NT2/D1 (cell line): ENCODE data around the gene ADAMTS7.
"Not testable (repeated sequence)": the region's sequence is repeated elsewhere in the genome, so short reads cannot be mapped to it uniquely, and the experiment has no call there.

Experiments
- SUZ12 ChIP-seq: IDR thresholded peaks from 2 replicates; pipeline ENCODE4 v1.6.1; 2011; ENCODE audit not compliant: insufficient read length, insufficient read depth; ENCODE audit errors: extremely low read depth
- YY1 ChIP-seq: IDR thresholded peaks from 2 replicates; pipeline ENCODE4 v1.6.1; 2011; ENCODE audit not compliant: insufficient read length, insufficient read depth
- ZNF274 ChIP-seq: IDR thresholded peaks from 2 replicates; pipeline ENCODE4 v1.6.1; 2011; ENCODE audit warnings: mild to moderate bottlenecking, low read depth, low read length

DNA sequence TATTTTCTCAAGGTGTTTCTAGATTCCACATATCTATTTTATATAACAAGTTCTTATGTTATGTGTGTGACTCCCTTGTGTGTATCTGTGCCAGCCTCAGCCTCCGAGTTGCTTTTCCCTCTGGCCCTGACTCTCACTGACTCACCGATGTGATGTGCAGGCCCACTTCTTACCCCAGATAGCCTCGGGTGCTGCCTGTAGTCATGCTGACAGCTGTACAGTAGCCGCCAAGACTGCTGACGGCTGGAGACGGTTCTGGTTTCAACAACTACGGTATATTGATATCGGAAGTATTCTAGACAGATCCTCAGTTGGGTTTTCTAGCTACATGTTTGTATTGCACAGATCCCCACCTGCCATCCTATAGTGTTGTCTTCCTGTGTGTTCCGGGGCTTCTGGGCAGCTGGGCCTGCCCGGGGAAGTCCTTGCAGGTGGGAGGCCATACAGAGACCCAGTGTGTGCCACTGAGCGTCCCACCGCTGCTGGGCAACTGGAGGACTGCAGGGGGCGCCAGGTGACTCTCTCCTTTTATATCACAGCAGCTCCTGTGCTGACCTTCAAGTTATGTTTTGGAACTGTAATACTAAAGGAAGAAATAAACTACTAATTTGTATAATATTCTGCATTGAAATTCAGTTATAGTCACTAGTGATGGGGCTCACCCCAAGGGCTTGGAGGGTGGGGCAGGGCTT is 55.2 kb downstream of the ADAMTS7 start:
- TF ChIP-seq YY1, ZNF274, SUZ12: not testable (repeated sequence)
